ENCODE measurements around the gene ZBTB40. TPM values are rescaled to one million over a fixed set of nuclear protein-coding genes. Genes with fewer than 3 reads are reported as not detected.

ZBTB40 gene
- total and polyA plus RNA-seq, 2 of the 13 experiments (the other 11 are each of a cell fraction or from before 2014, with no cell fraction given): 8.8 to 16.5 TPM

DNA sequence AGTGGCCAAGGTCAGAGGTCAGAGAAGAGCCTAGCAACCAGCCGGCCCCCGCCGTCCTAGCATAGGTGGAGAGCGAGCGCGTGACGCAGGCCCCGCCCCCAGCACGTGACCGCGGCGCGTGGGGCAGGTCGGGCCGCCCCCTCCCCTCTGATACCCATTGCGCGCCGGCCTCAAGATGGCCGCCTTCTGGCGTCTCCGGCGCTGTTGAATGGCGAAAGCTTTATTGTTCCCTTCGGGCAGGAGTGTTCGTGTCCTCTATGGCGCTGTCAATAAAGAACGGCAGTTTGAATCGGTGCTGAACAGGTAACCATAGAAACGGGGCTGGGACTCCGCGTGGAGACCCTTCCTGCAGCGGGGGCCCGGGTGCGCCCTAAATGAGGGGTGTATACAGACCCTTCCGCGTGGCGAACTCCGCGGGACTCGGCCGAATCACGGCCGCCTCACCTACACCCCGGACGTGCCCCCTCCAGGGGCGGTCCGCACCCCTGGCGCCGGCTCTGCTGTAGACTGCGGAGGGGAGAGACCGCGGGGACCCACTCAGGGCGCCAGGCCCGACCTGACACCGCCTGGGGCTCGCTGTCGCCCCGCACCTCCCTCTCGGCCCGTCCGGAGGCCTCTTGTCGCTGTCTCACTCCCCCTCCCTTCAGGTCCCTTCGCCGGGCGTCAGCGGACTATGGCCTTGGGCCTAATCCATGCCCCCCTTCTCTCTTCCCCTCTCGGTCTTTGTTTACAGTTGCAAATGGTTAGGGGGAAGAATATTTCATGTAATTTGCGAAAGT lies at the start of gene ZBTB40 (continued):
- TF ChIP-seq, protein P1, sequence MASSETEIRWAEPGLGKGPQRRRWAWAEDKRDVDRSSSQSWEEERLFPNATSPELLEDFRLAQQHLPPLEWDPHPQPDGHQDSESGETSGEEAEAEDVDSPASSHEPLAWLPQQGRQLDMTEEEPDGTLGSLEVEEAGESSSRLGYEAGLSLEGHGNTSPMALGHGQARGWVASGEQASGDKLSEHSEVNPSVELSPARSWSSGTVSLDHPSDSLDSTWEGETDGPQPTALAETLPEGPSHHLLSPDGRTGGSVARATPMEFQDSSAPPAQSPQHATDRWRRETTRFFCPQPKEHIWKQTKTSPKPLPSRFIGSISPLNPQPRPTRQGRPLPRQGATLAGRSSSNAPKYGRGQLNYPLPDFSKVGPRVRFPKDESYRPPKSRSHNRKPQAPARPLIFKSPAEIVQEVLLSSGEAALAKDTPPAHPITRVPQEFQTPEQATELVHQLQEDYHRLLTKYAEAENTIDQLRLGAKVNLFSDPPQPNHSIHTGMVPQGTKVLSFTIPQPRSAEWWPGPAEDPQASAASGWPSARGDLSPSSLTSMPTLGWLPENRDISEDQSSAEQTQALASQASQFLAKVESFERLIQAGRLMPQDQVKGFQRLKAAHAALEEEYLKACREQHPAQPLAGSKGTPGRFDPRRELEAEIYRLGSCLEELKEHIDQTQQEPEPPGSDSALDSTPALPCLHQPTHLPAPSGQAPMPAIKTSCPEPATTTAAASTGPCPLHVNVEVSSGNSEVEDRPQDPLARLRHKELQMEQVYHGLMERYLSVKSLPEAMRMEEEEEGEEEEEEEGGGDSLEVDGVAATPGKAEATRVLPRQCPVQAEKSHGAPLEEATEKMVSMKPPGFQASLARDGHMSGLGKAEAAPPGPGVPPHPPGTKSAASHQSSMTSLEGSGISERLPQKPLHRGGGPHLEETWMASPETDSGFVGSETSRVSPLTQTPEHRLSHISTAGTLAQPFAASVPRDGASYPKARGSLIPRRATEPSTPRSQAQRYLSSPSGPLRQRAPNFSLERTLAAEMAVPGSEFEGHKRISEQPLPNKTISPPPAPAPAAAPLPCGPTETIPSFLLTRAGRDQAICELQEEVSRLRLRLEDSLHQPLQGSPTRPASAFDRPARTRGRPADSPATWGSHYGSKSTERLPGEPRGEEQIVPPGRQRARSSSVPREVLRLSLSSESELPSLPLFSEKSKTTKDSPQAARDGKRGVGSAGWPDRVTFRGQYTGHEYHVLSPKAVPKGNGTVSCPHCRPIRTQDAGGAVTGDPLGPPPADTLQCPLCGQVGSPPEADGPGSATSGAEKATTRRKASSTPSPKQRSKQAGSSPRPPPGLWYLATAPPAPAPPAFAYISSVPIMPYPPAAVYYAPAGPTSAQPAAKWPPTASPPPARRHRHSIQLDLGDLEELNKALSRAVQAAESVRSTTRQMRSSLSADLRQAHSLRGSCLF (CRISPR knock-in tag; IDR thresholded peaks at IDR 0.05; ENCODE audit: borderline replicate concordance): no peak; the same call in 1 of the 2 replicates
- TF ChIP-seq ZNF451 (CRISPR knock-in tag; IDR thresholded peaks at IDR 0.05): no peak
- peak; percentile 87 for TF ChIP-seq ZNF761 (CRISPR knock-in tag; conservative IDR thresholded peaks at IDR 0.05)
- TF ChIP-seq FOXM1 (CRISPR knock-in tag; IDR thresholded peaks at IDR 0.05): no peak
- no peak for TF ChIP-seq SMYD3 (CRISPR knock-in tag; IDR thresholded peaks at IDR 0.05)
- peak; percentile 85 for TF ChIP-seq RXRB (CRISPR knock-in tag; IDR thresholded peaks at IDR 0.05; ENCODE audit: borderline replicate concordance)
- TF ChIP-seq, protein P2, sequence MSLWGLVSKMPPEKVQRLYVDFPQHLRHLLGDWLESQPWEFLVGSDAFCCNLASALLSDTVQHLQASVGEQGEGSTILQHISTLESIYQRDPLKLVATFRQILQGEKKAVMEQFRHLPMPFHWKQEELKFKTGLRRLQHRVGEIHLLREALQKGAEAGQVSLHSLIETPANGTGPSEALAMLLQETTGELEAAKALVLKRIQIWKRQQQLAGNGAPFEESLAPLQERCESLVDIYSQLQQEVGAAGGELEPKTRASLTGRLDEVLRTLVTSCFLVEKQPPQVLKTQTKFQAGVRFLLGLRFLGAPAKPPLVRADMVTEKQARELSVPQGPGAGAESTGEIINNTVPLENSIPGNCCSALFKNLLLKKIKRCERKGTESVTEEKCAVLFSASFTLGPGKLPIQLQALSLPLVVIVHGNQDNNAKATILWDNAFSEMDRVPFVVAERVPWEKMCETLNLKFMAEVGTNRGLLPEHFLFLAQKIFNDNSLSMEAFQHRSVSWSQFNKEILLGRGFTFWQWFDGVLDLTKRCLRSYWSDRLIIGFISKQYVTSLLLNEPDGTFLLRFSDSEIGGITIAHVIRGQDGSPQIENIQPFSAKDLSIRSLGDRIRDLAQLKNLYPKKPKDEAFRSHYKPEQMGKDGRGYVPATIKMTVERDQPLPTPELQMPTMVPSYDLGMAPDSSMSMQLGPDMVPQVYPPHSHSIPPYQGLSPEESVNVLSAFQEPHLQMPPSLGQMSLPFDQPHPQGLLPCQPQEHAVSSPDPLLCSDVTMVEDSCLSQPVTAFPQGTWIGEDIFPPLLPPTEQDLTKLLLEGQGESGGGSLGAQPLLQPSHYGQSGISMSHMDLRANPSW (CRISPR knock-in tag; IDR thresholded peaks at IDR 0.05; ENCODE audit: borderline replicate concordance): no peak
- TF ChIP-seq, protein P3, sequence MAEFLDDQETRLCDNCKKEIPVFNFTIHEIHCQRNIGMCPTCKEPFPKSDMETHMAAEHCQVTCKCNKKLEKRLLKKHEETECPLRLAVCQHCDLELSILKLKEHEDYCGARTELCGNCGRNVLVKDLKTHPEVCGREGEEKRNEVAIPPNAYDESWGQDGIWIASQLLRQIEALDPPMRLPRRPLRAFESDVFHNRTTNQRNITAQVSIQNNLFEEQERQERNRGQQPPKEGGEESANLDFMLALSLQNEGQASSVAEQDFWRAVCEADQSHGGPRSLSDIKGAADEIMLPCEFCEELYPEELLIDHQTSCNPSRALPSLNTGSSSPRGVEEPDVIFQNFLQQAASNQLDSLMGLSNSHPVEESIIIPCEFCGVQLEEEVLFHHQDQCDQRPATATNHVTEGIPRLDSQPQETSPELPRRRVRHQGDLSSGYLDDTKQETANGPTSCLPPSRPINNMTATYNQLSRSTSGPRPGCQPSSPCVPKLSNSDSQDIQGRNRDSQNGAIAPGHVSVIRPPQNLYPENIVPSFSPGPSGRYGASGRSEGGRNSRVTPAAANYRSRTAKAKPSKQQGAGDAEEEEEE (CRISPR knock-in tag; IDR thresholded peaks at IDR 0.05; ENCODE audit: borderline replicate concordance): no peak
- TF ChIP-seq, protein P4, sequence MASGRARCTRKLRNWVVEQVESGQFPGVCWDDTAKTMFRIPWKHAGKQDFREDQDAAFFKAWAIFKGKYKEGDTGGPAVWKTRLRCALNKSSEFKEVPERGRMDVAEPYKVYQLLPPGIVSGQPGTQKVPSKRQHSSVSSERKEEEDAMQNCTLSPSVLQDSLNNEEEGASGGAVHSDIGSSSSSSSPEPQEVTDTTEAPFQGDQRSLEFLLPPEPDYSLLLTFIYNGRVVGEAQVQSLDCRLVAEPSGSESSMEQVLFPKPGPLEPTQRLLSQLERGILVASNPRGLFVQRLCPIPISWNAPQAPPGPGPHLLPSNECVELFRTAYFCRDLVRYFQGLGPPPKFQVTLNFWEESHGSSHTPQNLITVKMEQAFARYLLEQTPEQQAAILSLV (CRISPR knock-in tag; IDR thresholded peaks at IDR 0.05; ENCODE audit: borderline replicate concordance): peak; percentile 78
- TF ChIP-seq MBD4 (IDR thresholded peaks at IDR 0.05; ENCODE audit: borderline replicate concordance, low read length): no peak
- no peak for TF ChIP-seq KAT2B (IDR thresholded peaks at IDR 0.05; ENCODE audit: borderline replicate concordance, low read depth, low read length)
- no peak for TF ChIP-seq IKZF4 (CRISPR knock-in tag; IDR thresholded peaks at IDR 0.05; ENCODE audit: borderline replicate concordance, low read depth, not compliant biosample characterization)
- TF ChIP-seq PRPF4 (IDR thresholded peaks at IDR 0.05; ENCODE audit: low read depth, low read length, poor library complexity, severe bottlenecking): peak; percentile 100
- TF ChIP-seq ASH2L (IDR thresholded peaks at IDR 0.05; ENCODE audit: insufficient read length, low read depth, low read length): peak; percentile 96
- TF ChIP-seq, protein P5, sequence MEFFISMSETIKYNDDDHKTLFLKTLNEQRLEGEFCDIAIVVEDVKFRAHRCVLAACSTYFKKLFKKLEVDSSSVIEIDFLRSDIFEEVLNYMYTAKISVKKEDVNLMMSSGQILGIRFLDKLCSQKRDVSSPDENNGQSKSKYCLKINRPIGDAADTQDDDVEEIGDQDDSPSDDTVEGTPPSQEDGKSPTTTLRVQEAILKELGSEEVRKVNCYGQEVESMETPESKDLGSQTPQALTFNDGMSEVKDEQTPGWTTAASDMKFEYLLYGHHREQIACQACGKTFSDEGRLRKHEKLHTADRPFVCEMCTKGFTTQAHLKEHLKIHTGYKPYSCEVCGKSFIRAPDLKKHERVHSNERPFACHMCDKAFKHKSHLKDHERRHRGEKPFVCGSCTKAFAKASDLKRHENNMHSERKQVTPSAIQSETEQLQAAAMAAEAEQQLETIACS (CRISPR knock-in tag; IDR thresholded peaks at IDR 0.05): no peak
- no peak for TF ChIP-seq ZNF44 (CRISPR knock-in tag; IDR thresholded peaks at IDR 0.05)

All from HepG2 (cell line).